GM18867 (cell line): Measurements from ENCODE around the gene RDH8.
"Not testable (repeated sequence)": the region's sequence is repeated elsewhere in the genome, so short reads cannot be mapped to it uniquely, and the experiment has no call there.

Experiments used
- ATAC-seq: cut with Tn5 transposase; IDR thresholded peaks from one replicate; pipeline ENCODE4 v1.9.1; 2021; ENCODE audit warnings: mild to moderate bottlenecking, moderate library complexity; ENCODE audit not compliant: unreplicated experiment

Gene RDH8

DNA sequence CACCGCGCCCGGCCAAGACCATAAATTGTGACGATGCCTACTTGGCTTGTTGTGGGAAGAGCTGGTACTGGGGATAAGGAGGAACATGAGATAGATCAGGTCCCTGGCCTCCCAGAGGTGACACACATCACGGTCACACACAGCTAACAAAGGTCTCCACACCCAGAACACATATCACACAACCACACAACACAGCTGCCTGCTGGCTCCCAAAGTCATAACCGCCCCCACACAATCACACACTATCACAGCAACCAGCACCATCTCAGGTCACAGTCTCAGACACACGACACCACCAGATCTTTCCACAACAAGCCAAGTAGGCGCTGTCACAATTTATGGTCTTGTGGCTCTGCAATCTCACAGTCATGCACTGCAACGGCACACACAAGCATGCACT is 8.7 kb upstream of the RDH8 start:
- ATAC-seq, result no peak

DNA sequence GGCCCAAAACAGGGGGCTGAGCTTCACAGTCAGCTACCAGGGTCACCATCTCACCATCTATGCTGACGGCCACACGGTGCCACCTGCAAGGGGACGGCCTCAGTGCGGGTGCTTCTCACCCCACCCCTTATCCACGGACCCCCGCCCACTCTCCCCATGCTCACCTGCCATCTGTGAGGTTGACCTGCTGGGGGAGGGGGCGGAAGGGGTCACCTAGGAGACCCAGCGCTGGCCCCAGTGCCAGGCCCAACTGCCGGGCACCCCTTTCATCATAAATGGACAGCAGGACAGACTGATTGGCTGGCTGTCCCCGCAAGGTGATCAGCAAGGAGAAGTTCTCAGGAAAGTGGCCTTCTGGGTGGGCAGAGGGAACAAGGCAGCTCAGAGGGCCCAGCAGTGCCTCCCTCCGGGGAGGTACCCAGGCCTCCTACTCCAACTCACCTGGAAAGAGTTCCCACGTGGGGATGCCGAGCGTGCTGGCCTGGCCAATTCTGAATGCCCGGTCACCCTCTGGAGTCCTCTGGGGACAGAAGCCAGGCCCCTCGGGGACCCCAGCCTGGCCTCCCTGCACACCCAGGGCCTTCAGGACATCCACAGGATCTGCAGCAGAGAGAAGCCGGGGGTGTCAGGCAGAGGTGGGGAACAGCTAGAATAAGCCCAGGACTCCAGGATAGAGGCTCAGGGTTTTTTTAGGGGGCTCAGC is 7.5 kb upstream of the RDH8 start:
- ATAC-seq, result no peak

DNA sequence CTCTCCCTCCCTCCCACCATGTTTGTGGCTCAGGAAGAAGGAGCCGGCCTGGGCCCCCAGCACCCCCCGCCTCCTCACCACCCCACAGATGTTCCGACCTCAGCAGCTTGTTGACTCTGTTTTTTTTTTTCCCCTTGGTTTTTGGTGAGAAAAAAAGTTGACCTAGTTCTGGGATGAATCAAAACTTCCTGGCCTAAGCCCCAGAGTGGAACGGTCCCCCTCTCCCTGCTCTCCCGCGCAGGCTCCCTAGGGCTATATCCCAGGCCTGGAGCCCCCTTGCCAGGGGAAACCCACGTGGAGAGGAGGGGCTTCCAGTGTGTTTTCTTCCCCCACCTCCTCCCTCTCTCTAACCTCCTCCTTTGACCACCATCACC is 7.0 kb upstream of the RDH8 start:
- no peak for ATAC-seq

DNA sequence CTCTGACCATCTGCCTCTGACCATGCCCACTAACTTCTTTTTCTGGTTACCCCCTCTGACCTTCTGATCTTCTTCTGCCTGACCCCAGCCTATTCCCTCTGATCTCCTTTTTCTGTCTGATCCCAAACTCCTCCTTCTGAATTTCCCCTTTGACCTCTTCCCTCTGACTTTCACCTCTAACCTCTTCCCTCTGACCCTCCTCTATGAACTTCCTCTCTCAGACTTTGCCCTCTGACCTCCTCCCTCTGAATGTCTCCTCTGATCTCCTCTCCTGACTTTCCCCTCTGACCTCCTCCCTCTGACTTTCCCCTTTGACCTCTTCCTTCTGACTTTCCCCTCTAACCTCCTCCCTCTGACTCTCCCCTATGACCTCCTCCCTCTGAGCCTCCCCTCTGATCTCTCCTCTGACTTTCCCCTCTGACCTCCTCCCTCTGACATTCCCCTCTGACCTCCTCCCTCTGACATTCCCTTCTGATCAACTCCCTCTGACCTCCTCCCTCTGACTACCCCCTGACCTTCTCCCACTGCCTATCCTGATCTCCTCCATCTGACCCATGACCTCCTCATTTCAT is 6.4 kb upstream of the RDH8 start:
- no peak for ATAC-seq

DNA sequence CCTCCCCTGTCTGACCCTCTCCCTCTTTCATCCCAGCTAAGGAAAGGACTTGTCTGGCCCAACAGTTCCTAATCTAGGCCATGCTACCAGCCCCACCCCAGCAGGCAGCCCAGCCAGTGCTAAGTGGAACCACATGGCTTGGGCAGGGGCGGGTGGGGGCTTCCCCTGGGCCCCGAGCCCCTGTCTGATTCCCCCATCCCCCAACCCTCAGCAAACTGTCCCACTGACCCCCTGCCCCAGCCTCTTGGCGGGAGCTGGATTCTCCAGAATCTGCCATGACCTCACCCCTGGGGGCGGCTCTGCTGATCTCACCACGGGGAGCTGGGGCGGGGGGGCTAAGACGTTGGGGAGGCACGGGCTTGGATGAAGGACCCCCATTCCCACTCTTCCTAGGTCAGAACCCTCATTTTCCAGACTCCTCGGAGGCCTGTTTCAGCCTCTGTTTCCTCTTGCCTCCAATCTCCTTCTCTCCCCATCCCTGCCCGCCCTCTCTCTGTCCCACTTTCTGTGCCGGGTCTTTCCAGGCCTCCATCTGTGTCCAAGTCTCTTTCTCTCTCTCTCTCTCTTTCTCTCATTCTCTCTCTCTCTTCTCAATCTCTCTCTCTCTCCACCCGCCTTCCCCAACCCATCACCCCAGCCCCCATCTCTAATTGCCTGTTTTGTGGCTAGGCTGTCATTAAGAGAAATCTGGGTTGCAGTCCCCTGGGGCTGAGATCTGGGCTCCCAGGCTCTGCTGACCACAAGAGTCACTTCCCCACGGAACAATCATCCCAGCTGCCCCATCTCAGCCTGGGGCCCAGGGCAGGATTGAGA is 5.7 kb upstream of the RDH8 start:
- no peak for ATAC-seq

DNA sequence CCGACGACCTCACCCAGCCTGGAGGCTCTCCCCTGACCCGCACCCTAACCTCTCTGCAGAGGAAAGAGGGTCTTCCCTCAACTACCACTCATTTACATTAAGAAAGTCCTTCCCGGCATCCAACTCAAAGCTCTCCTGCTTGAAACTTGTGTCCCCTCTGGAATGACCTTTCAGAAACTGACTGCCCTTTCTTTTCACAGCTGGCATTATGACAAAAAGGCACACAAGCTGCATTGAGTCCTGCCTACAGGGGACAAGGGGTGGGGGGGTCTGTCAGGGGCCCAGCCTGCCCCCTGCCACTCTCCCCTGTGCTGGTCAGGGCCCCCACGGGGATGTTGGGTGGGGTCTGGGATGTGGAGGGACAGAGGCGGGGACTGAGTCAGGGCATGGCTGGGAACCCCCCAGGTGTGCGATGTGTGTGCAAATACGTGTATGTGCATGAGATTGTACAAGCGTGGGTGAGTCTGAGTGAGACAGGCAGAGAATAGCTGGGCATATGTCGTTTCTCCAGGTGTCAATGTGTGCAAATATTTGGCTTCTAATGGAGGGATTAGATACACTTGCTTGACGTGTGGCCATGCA is 5.0 kb upstream of the RDH8 start:
- ATAC-seq, result no peak

DNA sequence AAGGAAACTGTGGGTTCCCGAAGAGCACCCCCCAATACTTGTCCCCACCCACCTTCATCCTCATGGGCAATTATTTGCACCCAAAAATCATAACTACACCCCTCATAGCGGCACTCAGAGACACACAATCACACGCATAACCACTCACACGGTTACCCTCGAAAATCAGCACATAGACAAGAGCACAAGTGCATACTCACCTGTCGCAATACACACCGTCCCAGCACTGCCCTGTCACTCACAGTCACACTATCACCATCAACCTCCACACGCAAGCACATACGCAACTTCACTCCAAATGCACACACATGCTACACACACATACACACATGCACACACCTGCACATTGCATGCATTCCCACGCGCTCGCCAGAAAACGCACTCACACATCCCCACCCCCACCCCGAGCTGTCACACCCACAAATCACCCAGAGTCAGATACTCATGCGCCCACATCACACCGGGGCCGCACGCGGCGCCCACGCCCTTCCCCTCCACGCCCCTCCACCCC is 3.5 kb upstream of the RDH8 start:
- no peak for ATAC-seq

DNA sequence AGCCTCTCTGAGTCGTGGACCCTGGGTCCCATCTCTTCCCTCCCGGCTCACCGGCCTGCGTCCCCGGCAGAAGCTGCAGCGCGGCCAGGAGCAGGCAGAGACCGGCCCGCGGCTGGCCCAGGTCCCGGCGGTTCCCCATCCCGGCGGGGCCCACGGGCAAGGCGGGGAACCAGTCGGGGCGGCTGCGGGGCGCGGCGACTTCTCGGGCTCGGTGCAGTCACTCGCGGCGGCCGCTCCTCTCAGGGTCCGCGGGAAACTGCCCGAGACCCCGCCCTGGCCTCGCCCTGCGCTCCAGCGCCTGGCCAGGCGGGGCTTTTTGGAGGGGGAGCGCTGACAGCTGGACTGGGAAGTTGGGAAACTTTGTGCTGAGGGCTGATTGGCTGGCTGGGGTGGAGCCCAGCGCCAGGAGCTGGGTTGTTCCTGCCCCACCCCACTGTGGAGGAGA is 3.0 kb upstream of the RDH8 start, which contains the start of gene COL5A3:
COL5A3 (minus strand) TSS at position 258 of the 445 bp plus-strand sequence; CDS start at position 139, 119 bp downstream.
- no peak for ATAC-seq

DNA sequence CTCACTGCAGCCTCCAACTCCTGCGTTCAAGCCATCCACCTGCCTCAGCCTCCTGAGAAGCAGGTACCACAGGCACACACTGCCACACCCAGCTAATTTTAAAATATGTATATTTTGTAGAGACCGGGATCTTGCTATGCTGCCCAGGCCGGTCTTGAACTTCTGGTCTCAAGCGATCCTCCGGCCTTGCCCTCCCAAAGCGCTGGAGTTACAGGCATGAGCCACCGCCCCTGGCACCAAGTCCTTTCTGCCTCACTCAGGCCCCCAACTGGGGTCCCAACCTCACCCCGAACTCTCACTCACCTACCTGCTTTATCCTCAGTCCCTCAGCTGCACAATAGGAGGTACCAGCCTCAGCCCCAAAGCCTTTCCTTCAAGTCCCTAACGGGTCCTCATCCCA is 2.3 kb upstream of the RDH8 start:
- ATAC-seq, result no peak

DNA sequence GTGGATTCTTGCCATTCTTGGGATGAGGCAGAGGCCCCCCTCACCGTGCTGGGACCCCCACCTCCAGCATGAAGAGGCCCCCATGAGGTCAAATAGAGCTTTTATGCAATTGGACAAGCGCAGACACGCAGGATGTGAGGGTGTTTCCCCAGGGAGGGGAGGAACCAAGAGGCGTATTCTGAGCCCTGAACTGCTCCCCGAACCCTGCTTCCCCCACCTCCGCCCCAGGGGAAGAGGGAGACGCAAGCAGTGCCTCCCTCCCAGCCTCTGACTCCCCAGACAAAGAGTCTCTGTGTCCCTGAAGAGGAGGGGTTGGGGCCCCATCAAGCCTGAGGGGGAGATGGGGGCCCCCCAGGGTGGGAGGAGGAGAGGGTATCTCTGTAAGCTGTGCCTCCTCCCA is 1.3 kb upstream of the RDH8 start:
- ATAC-seq, result no peak

DNA sequence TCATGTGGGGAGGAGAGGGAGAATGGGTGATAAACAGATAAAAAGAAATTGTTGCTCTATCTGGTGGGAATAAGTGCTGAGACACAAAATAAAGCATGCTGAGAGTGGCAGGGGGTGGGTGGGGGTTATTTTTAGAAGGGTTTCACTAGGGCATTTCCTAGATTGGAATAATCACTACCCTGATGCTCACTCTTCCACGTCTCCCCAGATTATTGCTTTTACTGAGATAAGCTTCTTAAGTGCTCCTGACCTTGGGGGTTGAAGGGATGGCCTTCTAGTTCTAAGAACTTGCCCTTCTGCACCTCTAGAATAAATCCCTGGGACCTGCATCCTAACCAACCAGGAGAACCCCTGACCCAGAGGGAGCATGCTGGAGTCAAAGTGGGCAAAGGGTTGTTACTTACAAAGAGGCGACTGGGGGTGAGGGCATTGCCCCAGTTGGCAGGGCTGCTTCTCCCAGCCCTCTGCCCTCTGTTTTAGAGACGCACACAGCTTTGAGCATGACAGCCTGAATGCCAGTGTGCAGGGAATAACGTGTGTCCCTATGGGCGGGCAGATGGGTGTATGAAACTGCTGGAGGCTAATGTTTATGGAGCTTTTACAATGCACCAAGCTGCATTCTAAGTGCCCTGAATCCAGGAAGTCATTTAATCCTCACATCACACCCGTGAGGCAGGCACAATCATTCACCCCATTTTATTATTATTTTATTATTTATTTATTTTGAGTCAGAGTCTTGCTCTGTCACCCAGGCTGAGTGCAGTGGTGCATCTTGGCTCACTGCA is 743 bp downstream of the RDH8 start:
- ATAC-seq, result no peak

DNA sequence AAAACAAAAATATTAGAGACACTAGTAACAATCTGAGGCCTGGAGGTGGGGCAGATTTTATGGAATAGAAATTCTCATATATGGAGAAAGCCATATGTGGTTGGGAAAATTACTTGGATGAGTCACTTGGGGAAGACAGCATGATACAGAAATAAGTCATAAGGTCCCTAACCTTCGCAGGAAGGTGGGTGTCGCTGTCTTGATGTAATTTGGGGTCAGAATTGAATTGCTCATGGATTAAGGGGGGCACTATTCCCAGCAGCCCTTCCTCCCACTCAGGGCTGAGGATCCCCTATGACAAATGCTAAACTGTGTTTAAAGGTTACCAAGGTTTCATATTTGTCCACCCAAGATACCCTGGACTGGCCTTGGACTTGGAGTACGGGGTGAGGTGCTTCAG is 5.0 kb downstream of the RDH8 start:
- ATAC-seq, result no peak

DNA sequence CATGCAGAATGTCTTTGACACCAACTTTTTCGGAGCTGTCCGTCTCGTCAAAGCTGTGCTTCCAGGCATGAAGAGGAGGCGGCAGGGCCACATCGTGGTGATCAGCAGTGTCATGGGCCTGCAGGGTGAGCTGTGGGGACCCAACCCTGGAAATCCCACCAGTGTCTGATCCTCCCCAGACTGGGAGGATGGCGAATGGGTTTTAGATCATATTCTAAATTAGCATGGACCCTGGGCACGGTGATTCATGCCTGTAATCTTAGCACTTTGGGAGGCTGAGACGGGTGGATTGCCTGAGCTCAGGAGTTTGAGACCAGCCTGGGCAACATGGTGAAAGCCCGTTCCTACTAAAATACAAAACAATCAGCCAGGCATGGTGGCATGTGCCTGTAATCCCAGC is 5.5 kb downstream of the RDH8 start:
- ATAC-seq, result no peak

DNA sequence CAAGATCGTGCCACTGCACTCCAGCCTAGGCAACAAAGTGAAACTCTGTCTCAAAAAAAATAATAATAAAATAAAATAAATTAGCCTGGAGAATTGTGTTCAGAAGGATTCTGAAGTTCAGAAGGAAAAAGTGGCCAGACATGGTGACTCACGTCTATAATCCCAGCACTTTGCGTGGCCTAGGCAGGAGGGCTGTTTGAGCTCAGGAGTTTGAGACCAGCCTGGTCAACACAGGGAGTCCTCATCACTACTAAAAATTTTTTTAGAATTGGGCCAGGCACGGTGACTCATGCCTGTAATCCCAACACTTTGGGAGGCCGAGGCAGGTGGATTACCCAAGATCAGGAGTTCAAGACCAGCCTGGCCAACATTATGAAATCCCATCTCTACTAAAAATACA is 6.0 kb downstream of the RDH8 start:
- no peak for ATAC-seq

DNA sequence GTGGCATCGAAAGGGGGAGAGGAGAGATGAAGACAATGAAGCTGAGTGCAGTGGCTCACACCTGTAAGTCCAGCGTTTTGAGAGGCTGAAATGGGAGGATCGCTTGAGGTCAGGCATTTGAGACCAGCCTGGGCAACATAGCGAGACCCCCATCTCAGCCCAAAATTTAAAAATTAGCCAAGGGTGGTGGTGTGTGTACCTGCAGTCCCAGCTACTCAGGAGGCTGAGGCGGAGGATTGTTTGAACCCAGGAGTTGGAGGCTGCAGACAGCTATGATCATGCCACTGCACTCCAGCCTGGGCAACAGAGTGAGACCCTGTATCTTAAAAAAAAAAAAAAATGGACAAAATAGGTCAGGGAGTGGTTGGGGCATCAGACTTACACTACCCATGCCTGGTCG is 7.6 kb downstream of the RDH8 start:
- ATAC-seq, result no peak

DNA sequence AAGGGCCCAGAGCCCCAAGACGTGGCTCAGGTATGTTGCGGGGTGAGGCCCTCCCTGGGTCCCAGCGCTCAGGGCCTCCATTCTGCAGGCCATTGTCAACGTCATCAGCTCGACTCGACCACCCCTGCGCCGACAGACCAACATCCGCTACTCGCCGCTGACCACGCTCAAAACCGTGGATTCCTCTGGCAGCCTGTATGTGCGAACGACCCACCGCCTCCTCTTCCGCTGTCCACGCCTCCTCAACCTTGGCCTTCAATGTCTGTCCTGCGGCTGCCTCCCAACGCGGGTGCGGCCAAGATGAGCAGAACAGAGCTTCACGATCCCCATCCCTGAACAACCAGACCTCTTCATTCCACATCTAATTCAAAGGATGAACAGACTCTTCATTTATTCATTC is 8.2 kb downstream of the RDH8 start:
- no peak for ATAC-seq

DNA sequence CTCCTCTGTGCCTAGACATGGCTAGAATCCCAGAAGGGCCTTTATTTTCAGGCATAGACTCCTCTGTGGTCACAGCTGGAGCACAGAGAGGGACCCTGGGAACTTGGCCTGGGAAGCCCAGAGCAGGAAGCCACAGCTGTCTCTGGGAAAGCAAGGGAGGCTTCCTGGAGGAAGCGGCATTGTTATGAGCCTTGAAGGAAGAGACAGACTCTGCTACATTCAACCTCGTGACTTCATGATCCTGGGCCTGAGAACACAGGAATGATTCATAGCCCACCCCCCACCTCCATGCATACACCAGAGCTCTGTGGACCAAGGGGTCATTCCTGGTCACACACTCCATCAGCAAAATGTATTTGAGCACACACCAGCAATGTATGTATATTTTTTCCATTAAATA is 8.6 kb downstream of the RDH8 start:
- ATAC-seq, result no peak

DNA sequence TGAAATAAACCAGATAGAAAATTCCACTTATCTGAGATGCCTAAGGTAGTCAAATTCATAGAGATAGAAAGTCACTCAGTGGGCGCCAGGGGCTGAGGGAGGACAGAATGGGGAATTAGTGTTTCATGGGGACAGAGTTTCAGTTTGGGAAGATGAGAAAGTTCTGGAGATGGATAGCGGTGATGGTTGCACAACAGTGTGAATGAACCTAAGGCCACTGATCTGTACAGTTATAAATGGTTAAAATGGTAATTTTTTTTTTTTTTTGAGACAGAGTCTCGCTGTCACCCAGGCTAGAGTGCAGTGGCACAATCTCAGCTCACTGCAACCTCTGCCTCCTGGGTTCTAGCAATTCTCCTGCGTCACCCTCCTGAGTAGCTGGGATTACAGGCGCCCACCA is 9.8 kb downstream of the RDH8 start:
- not testable (repeated sequence) for ATAC-seq

DNA sequence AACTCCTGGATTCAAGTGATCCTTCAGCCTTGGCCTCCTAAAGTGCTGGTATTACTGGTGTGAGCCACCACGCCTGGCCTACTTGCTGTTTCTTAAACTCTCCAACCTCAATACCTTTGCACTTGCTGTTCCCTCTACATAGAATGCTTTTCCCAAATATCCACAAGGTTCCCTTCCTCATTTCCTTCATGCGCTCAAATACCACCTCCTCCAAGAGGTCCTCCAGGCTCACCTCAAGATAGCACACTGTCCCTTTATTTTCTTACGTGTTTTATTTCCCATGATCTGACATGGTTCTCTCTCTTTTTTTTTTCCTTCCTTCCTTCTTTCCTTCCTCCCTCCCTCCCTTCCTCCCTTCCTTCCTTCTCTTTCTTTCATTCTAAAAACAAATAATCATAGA is 13.5 kb downstream of the RDH8 start:
- ATAC-seq, result no peak

DNA sequence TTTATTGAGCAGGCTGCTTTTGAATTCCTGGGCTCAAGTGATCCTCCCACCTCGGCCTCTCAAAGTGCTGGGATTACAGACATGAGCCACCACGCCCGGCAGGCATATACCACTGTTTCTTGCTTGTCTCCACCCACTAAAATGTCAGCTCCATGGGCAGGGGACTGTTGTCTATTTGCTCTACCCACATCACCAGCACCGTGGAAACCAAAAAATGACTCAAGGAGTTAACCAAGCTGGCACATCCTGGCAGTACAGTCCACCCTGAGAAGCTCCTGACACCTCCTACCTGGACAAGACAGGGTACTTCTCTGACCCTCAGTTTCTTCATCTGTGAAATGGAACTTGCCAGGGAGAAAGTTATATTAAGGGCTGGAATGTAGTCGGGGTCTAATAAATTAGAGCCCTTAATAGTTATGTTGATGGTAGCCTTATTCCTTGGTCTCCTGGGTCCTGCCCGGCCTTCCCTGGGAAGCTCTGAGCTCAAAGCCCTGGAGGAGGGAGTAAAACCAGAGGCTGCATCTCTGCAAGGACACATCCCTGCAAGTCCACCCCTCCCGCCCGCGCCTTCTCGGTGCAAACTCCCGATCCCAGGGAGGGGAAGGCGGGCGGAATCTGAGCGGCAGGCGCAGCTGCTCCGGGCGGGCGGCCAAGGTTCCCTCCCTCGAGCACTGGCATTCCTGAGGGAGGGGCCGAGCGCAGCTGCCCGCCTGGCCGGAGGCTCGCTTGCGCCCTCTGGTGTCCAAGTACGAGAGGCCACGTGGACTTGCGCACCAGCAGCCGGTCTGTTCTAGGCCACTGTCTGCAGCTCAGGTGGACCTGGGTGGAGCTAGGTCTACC is 14.1 kb downstream of the RDH8 start:
- ATAC-seq, result peak; percentile 58
